ENCODE measurements around the gene YARS1. TPM values are rescaled to one million over a fixed set of nuclear protein-coding genes. Genes with fewer than 3 reads are reported as not detected.

The YARS1 gene
- total RNA-seq, 1 experiment from 2014 or later: 244 TPM

GRCh38 chr1:32830092-32830852 lies 13.1 kb upstream of the YARS1 start:
- ChIA-PET CTCF (no interaction called here), RAD21 (ENCODE audit: low non-redundant PET in 1 of 2, low total read pairs in 2 of 2, uncharacterized antibody in 2 of 2, unreplicated experiment in 2 of 2) (no interaction called here), POLR2A (no interaction called here)
- no peaks in the 10 kb centered on the region for H4K20me1 ChIP-seq (ENCODE audit: insufficient read depth)
- no peaks in the 10 kb centered on the region for H3K9me2 ChIP-seq (ENCODE audit: insufficient read depth)
- no peaks in the 10 kb centered on the region for H3K27me3 ChIP-seq (ENCODE audit: insufficient read depth, low read length)
- H3K4me2 ChIP-seq (ENCODE audit: low read length): no peak overlapping the region
- peaks cover 49 to 65% of the 10 kb centered on the region in 2 experiments for H3K36me3 ChIP-seq (ENCODE audit: control insufficient read depth in 1 of 2, insufficient read depth in 2 of 2, low read length in 2 of 2)
- H3K4me1 ChIP-seq (ENCODE audit: control insufficient read depth in 1 of 2, insufficient read depth in 2 of 2, low read length in 2 of 2): no peaks in the 10 kb centered on the region
- no peak overlapping the region for H3K27ac ChIP-seq (ENCODE audit: low read depth, low read length)
- ATAC-seq (no peak), DNase-seq (ENCODE audit: low read depth, low spot score) (no peak)
- no peaks in the 10 kb centered on the region for H3K9me3 ChIP-seq (ENCODE audit: control insufficient read depth in 1 of 2, insufficient read depth in 1 of 2, low read depth in 1 of 2, low read length in 2 of 2)
- no peak overlapping the region for H2AFZ ChIP-seq (ENCODE audit: low read depth, low read length, poor library complexity, severe bottlenecking)
- no peak overlapping the region for H3K4me3 ChIP-seq (replicated peaks in 1 of 2; ENCODE audit: low read depth in 1 of 2, low read length in 2 of 2)
- no peaks in the 10 kb centered on the region for H3K79me2 ChIP-seq (ENCODE audit: insufficient read depth, low read length)
- intact Hi-C loops (cut with micrococcal nuclease): no loop called here
- no TSS peak for BruUV-seq (replicated peaks)
- TF ChIP-seq CBX3 (IDR thresholded peaks at IDR 0.05; ENCODE audit: low read depth) (no peak), POLR2AphosphoS5 (IDR thresholded peaks at IDR 0.05; ENCODE audit: low read depth, low read length) (no peak), ELF1 (IDR thresholded peaks at IDR 0.05; ENCODE audit: borderline replicate concordance, low read depth) (no peak), FOSL1 (IDR thresholded peaks at IDR 0.05; ENCODE audit: low read depth) (no peak), POLR2A (IDR thresholded peaks at IDR 0.05; ENCODE audit: borderline replicate concordance, extremely low read depth, insufficient read depth, insufficient read length) (no peak), ZFX (IDR thresholded peaks at IDR 0.05) (no peak), ZBTB33 (IDR thresholded peaks at IDR 0.05; ENCODE audit: extremely low read depth, insufficient replicate concordance, low read length) (no peak), SP1 (IDR thresholded peaks at IDR 0.05; ENCODE audit: low read depth) (no peak), EGR1 (IDR thresholded peaks at IDR 0.05; ENCODE audit: low read depth) (no peak), JUND (IDR thresholded peaks at IDR 0.05) (no peak), EZH2phosphoT487 (IDR thresholded peaks at IDR 0.05; ENCODE audit: borderline replicate concordance) (no peak), EZH2 (IDR thresholded peaks at IDR 0.05) (no peak), RAD21 (IDR thresholded peaks at IDR 0.05; ENCODE audit: low read depth) (no peak), YY1 (IDR thresholded peaks at IDR 0.05; ENCODE audit: extremely low read depth, insufficient replicate concordance, low read depth, low read length) (no peak), TCF7L2 (IDR thresholded peaks at IDR 0.05; ENCODE audit: borderline replicate concordance, extremely low read depth, insufficient read depth, insufficient read length) (no peak), SIN3A (IDR thresholded peaks at IDR 0.05; ENCODE audit: low read depth) (no peak), SRF (IDR thresholded peaks at IDR 0.05; ENCODE audit: low read depth) (no peak), CTCF (IDR thresholded peaks at IDR 0.05 in 2 of 3, conservative IDR thresholded peaks at IDR 0.05 in 1 of 3; ENCODE audit: borderline replicate concordance in 1 of 3, insufficient read depth in 1 of 3, low read depth in 2 of 3, low read length in 2 of 3) (no peak)
- TF ChIP-seq, protein P1, sequence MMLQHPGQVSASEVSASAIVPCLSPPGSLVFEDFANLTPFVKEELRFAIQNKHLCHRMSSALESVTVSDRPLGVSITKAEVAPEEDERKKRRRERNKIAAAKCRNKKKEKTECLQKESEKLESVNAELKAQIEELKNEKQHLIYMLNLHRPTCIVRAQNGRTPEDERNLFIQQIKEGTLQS (IDR thresholded peaks at IDR 0.05): no peak
- H3K9ac ChIP-seq (ENCODE audit: low read length): no peak overlapping the region
